NCI-H774 (cell line): ENCODE data around the gene SAMM50.
"Not testable (repeated sequence)": the region's sequence is repeated elsewhere in the genome, so short reads cannot be mapped to it uniquely, and the experiment has no call there.

Experiments used
- DNase-seq: peaks from one replicate; lab custom pipeline; 2025; lab: John Stamatoyannopoulos, UW

SAMM50 gene

GRCh38 chr22:44000123-44000522, 44.9 kb downstream of the SAMM50 start:
- DNase-seq = no peak

GRCh38 chr22:44001521-44001920, 46.3 kb downstream of the SAMM50 start:
- DNase-seq = no peak

- DNase-seq = no peak
Measured at GRCh38 chr22:44002324-44002723, 47.1 kb downstream of the SAMM50 start.

- DNase-seq = no peak
Measured at GRCh38 chr22:44002997-44003396, 47.8 kb downstream of the SAMM50 start.

GRCh38 chr22:44003405-44004103, 48.3 kb downstream of the SAMM50 start:
- no peak for DNase-seq

- no peak for DNase-seq
Measured at GRCh38 chr22:44004104-44004460, 48.8 kb downstream of the SAMM50 start.

- DNase-seq = no peak
Measured at GRCh38 chr22:44005524-44005923, 50.3 kb downstream of the SAMM50 start.

GRCh38 chr22:44012162-44012561, 56.9 kb downstream of the SAMM50 start:
- no peak for DNase-seq

- DNase-seq = no peak
Measured at GRCh38 chr22:44012591-44012990, 57.3 kb downstream of the SAMM50 start.

GRCh38 chr22:44014241-44014640, 59.0 kb downstream of the SAMM50 start:
- no peak for DNase-seq

- DNase-seq = not testable (repeated sequence)
Measured at GRCh38 chr22:44016586-44016985, 61.3 kb downstream of the SAMM50 start.

GRCh38 chr22:44018594-44018993, 63.4 kb downstream of the SAMM50 start:
- no peak for DNase-seq

- no peak for DNase-seq
Measured at GRCh38 chr22:44019416-44019815, 64.2 kb downstream of the SAMM50 start.

GRCh38 chr22:44019846-44020245, 64.6 kb downstream of the SAMM50 start:
- DNase-seq = no peak

GRCh38 chr22:44020981-44021380, 65.7 kb downstream of the SAMM50 start:
- no peak for DNase-seq

- no peak for DNase-seq
Measured at GRCh38 chr22:44023404-44024287, 68.4 kb downstream of the SAMM50 start.

- no peak for DNase-seq
Measured at GRCh38 chr22:44024288-44024921, 69.2 kb downstream of the SAMM50 start, which contains the start of gene PARVB. TSS of gene PARVB (plus strand) at chr22:44024302. CDS start at chr22:44024340, 38 bp downstream.

- DNase-seq = no peak
Measured at GRCh38 chr22:44025171-44026065, 70.2 kb downstream of the SAMM50 start.

- no peak for DNase-seq
Measured at GRCh38 chr22:44026066-44026629, 70.9 kb downstream of the SAMM50 start.

- no peak for DNase-seq
Measured at GRCh38 chr22:44026630-44027511, 71.6 kb downstream of the SAMM50 start.
